ENCODE results near the gene CNPY1.

Gene CNPY1

DNA sequence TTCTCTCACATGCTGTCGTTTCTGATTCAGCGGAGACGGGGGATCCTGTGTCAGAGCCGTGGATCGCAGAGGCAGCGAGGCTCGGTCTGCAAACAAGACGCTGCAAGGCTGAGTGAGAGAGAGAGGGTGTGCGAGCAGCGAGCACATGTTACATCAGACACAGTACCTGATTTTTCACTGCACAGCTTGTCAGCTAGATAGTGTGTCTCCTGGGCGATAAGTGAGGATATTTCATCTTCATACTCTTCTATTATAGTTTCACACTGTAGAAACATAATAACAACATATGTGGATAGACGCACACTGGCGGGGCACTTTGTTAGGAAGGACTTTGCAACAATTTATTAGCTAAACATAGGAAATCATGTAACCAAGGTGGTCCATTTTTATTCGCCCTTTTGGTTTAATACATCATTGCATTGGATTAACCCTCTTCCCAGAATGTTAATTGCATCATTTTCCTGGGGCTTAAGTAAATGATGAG, 39.5 kb downstream of the CNPY1 start:
- TF ChIP-seq, protein P1, sequence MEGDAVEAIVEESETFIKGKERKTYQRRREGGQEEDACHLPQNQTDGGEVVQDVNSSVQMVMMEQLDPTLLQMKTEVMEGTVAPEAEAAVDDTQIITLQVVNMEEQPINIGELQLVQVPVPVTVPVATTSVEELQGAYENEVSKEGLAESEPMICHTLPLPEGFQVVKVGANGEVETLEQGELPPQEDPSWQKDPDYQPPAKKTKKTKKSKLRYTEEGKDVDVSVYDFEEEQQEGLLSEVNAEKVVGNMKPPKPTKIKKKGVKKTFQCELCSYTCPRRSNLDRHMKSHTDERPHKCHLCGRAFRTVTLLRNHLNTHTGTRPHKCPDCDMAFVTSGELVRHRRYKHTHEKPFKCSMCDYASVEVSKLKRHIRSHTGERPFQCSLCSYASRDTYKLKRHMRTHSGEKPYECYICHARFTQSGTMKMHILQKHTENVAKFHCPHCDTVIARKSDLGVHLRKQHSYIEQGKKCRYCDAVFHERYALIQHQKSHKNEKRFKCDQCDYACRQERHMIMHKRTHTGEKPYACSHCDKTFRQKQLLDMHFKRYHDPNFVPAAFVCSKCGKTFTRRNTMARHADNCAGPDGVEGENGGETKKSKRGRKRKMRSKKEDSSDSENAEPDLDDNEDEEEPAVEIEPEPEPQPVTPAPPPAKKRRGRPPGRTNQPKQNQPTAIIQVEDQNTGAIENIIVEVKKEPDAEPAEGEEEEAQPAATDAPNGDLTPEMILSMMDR (IDR thresholded peaks at IDR 0.05), result no peak

DNA sequence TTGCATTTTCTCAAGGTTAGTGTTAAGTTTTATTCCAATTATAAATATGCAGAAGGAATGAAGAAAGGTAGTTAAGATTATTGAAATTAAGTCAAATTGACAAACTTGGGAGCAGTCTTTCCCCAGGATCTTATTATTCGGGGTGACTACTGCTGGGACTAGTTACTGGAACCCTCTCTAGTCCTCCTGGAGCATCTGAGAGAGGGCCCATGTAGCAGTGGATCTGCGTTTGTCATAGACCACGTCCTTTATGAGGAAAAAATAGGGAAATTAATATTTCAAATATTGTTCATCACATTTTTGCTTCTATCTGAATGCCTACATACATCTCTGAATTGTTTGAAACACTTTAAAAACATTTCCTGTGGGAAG, 41.0 kb downstream of the CNPY1 start:
- TF ChIP-seq, protein P1 (IDR thresholded peaks at IDR 0.05), result no peak

DNA sequence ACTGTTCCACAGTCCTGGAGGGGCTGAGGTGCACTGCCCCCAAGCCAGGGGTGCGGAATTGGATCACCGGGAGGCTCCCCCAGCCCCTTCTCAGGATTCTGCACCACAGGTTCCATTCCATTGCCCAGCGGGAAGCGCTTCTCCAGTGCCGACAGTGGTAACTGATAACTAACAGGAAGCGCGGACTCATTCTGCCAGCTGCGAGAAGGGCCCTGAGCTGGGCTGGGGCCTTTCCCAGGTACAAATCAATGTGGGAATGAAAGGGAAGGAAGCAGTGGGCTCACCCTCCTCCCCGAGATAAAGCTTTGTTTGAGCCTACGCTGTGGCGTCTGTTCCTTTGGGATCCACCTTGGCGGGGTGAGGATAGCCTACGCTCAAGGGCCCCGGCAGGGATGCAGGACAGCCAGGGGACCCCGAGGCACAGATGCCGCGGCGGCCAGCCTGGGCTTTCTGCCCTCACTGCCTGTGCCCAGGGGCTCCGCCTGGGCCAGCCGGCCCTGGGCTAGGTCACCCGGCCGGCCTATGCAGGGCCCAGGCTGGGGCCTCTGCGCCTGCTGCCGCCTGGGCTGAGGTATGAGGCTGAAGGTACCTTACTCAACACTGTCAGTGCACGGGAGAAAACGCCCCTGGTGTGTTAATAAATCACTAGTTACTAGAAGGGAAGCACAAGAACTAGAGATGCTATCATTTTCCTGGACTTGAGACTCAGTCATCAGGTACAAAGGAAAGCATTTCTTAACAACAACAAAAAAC, 49.0 kb downstream of the CNPY1 start:
- TF ChIP-seq, protein P1 (IDR thresholded peaks at IDR 0.05), result no peak

DNA sequence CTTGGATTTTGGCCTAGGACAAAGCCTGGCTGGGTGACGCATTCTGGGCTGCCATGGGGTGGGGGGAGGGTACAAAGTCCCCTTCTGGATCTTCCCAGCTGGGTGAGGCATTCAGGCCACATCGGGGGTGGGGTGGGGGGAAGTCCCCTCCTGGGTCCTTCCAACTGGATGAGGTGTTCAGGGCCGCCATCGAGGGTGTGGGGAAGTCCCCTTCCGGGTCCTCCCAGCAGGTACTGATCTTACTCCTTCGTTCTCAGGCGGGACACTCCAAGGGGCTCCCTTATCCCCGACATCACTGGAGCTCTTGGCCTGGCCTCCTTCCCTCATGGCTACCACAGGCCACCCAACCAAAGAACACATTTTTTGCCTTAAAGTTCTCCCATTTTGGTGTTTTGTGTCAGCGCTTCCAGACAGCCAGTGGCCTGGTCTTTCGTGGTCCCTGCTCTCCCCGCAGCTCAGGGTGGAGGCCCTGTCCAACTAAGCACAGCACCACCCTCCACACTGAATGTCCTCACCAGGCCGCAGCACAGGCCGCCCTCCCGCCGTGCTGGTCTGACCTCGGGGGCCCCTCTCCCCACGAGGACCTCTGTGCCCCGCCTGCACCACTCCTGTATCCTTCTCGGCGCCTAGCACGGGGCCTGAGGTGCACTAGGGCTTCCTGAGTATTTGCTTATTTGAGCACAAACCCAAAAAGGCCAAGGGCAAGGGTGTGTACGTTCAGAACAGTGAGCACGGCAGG, 49.9 kb downstream of the CNPY1 start:
- TF ChIP-seq, protein P1 (IDR thresholded peaks at IDR 0.05), result no peak

DNA sequence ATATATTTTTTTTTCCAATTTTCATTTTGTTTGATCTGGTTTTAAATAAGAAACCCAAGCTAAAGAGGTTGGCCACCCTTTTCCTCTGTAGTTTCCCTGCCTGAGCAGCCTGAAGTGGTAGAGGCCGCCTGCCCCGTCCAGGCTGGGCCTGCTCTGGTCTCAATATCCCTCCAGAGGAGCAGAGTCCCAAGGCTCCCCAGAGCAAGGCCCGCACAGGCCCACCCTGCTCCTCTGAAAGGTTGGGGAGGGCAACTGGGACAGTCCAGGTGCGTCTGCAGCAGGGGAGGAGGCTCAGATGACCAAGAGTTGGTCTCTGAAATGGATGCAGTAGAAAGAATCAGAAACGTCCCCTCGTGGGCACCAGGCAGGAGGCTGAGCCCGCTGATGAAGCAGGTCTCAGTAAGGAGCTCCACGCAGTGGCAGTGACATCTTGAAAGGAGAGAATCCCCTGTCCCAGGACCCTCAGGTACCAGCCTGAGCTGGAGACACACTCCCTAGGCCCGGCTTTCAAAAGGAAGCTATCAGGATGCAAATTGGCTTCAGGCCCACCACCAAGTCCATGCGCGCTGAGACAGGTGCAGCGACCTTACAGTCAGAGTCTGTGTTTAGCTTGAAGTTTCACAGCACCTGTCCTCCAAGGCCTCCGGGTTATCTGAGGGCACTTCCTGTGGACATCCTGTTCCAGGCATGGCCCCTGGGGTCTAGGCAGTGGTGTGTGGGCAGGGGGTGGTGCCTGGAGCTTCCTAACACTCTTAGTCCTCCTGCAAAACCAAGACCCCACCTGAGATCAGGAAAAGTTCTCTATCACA, 50.7 kb downstream of the CNPY1 start:
- TF ChIP-seq, protein P1 (IDR thresholded peaks at IDR 0.05), result no peak

DNA sequence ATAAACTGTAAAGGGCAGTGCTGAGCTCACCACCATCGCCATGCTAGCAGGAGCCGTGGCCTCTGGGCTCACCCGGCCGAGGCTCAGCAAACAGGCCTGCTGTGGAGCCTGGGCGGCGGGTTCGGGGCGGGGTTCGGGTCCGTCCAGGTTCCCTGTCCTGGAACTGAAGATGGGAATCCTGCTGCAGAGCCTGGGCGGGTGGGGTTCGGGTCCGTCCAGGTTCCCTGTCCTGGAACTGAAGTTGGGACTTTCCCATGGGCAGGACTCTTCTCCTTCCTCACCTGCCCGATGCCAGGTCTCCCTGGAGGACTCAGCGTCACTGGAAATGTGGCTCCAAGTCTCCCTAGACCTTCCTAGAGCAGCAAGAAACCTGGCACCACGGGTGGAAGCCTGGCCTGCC, 51.8 kb downstream of the CNPY1 start:
- TF ChIP-seq, protein P1 (IDR thresholded peaks at IDR 0.05), result no peak

DNA sequence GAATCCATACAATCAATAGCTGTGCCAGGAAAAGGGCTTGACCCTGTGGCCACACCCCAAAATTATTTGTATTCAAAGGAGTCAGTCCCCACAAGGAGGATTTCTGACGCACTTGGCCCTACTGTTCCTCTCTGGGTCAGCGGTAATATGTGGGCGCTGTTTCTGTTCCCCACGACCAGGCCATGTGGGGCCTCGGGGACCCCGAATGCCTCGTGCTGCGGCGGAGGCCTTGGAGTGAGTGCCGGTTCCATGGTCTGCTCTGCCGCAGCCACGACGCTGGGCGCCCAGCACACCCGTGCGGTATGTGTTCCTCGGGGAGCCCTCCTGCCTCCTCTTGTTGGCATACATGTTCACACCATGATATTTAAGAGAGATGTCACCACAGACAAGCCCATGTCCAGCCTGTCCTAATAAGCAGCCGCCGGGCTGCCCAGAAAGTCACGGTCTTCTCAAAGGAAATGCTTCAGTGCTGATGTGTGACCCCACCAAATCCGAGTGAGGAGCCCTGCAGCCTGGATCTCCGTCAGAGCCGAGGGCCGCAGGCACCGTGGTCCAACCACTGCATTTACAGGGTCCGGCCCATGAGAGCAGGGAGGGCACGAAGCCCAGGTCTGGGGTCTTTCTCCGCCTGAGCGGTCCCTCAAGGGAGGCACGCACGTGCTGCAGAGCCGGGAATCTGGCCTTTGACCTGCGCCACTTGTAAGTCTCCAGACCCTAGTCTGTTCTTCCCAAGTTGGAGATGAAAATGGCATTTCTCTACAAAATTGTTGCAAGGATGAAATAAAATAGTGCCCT, 52.4 kb downstream of the CNPY1 start:
- TF ChIP-seq, protein P1 (IDR thresholded peaks at IDR 0.05), result no peak

Data from LNCAP (cell line).